GM12878 (cell line): Measurements from ENCODE around the gene TNF. TPM values are rescaled to one million over a fixed set of nuclear protein-coding genes. Genes with fewer than 3 reads are reported as not detected.

Experiments used
- BHLHE40 ChIP-seq, 2 experiments: fragments of 450-650 bp in 1 of 2; IDR thresholded peaks; 2 replicates each; pipeline ENCODE4 v1.6.1; 2011 to 2017; ENCODE audit warnings: low read depth in 2 of 2, borderline replicate concordance in 1 of 2, improper control_type of control experiment in 1 of 2, low read length in 1 of 2, mild to moderate bottlenecking in 1 of 2
- DPF2 ChIP-seq: fragments of 450-650 bp; IDR thresholded peaks from 2 replicates; pipeline ENCODE4 v1.6.1; 2017; ENCODE audit warnings: mild to moderate bottlenecking
- E4F1 ChIP-seq: fragments of 450-650 bp; IDR thresholded peaks from 2 replicates; pipeline ENCODE4 v1.6.1; 2018; ENCODE audit warnings: borderline replicate concordance, mild to moderate bottlenecking; ENCODE audit not compliant: partially characterized antibody
- EED ChIP-seq: sonication (generic); IDR thresholded peaks from 2 replicates; pipeline ENCODE4 v1.6.1; 2016; ENCODE audit warnings: antibody characterized with exemption, low read depth
- FOXK2 ChIP-seq: fragments of 450-650 bp; IDR thresholded peaks from 2 replicates; pipeline ENCODE4 v1.6.1; 2017; ENCODE audit warnings: mild to moderate bottlenecking, moderate library complexity
- HCFC1 ChIP-seq: fragments of 150-350 bp; IDR thresholded peaks from 2 replicates; pipeline ENCODE4 v1.6.1; 2014; ENCODE audit warnings: low read length
- HDGF ChIP-seq: fragments of 450-650 bp; IDR thresholded peaks from 2 replicates; pipeline ENCODE4 v1.6.1; 2016; ENCODE audit warnings: antibody characterized with exemption
- IKZF2 ChIP-seq, 2 experiments: fragments of 450-650 bp; IDR thresholded peaks; 2 replicates each; pipeline ENCODE4 v1.6.1; 2017; ENCODE audit warnings: mild to moderate bottlenecking in 2 of 2, moderate library complexity in 2 of 2
- JUNB ChIP-seq: IDR thresholded peaks from 2 replicates; pipeline ENCODE4 v1.6.1; 2016; ENCODE audit warnings: antibody characterized with exemption, mild to moderate bottlenecking
- NR2C1 ChIP-seq: fragments of 450-650 bp; IDR thresholded peaks from 2 replicates; pipeline ENCODE4 v1.6.1; 2017; ENCODE audit warnings: antibody characterized with exemption, mild to moderate bottlenecking, moderate library complexity
- NR2F1 ChIP-seq: fragments of 450-650 bp; conservative IDR thresholded peaks from 2 replicates; pipeline ENCODE4 v1.6.1; 2017; ENCODE audit warnings: mild to moderate bottlenecking
- POLR2A ChIP-seq: IDR thresholded peaks from 2 replicates; pipeline ENCODE4 v1.6.1; 2011; ENCODE audit warnings: low read depth, mild to moderate bottlenecking, low read length
- TBL1XR1 ChIP-seq: IDR thresholded peaks from 2 replicates; pipeline ENCODE4 v1.6.1; 2012; ENCODE audit warnings: low read depth, low read length, improper control_type of control experiment
- ZNF217 ChIP-seq: fragments of 450-650 bp; IDR thresholded peaks from 2 replicates; pipeline ENCODE4 v1.6.1; 2017; ENCODE audit warnings: antibody characterized with exemption, mild to moderate bottlenecking
- polyA plus RNA-seq, 11 experiments: library from polyadenylated mRNA; depleted of rRNA in 4 of 11; unstranded in 6 of 11; stranded (reverse) in 5 of 11; fragments of >200 nt; fragmentation: Nextera tagmentation in 4 of 11; fragmentation: Illumina TruSeq in 1 of 11; extraction: Ambion mirVana in 4 of 11; extraction: Trizol in 1 of 11; gene quantifications; 1 replicate in 1 of 11; 2 replicates in 10 of 11; pipeline versions ENCODE4 v1.2.1 to v1.2.3, GENCODE V29; 2011 to 2016; ENCODE audit warnings: inconsistent platforms in 2 of 11, missing spikeins in 2 of 11, low read depth in 1 of 11
- total RNA-seq, 4 experiments: library from RNA; depleted of rRNA in 3 of 4; stranded (reverse); fragments of >200 nt in 3 of 4; fragmentation: Illumina TruSeq in 1 of 4; extraction: Trizol in 1 of 4; gene quantifications; 2 replicates each; pipeline versions ENCODE4 v1.2.1 to v1.2.3, GENCODE V29; 2013 to 2021
- TF ChIP-seq, protein P1 (sequence below): IDR thresholded peaks from 2 replicates; pipeline ENCODE4 v1.6.1; 2011; ENCODE audit warnings: mild to moderate bottlenecking, low read depth, low read length, moderate library complexity; ENCODE audit not compliant: insufficient replicate concordance
- TF ChIP-seq, protein P2 (sequence below): IDR thresholded peaks from 2 replicates; pipeline ENCODE4 v1.6.1; 2012; ENCODE audit warnings: improper control_type of control experiment, low read depth, low read length; ENCODE audit not compliant: insufficient replicate concordance
- TF ChIP-seq, protein P3 (sequence below): fragments of 450-650 bp; IDR thresholded peaks from 2 replicates; pipeline ENCODE4 v1.6.1; 2017; ENCODE audit warnings: antibody characterized with exemption, mild to moderate bottlenecking, moderate library complexity
- TF ChIP-seq, protein P4 (sequence below): IDR thresholded peaks from 2 replicates; pipeline ENCODE4 v1.6.1; 2012; ENCODE audit warnings: low read length, inconsistent platforms

The TNF gene
- total and polyA plus RNA-seq, 10 of the 15 experiments (the other 5 are each of a cell fraction or from before 2014, with no cell fraction given), result 18.0 to 94.8 (median 61.9) TPM

DNA sequence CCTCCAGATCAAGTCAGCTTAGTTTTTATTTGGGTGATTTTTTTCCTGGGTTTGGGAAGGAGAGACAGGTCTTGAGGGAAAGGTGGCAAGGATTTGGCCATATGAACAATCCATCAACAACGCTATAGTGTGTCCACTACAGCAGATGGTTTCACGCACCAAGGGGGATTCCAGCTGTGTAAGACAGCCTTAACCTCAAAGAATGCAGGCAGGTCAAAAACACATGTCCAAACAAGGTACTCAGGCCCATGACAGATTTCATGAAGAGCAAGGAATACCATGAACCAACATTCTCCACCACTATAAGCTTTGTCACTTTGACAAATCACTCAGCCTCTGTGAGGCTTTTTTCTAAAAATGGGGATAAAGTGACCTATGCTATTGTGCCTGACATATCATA is 41.6 kb downstream of the TNF start (continued):
- 0 out of 4 replicates have a peak, but pooled peaks of 1 of the 2 experiments have one; percentile 17 for TF ChIP-seq IKZF2 (IDR thresholded peaks at IDR 0.05)
- TF ChIP-seq, protein P1, sequence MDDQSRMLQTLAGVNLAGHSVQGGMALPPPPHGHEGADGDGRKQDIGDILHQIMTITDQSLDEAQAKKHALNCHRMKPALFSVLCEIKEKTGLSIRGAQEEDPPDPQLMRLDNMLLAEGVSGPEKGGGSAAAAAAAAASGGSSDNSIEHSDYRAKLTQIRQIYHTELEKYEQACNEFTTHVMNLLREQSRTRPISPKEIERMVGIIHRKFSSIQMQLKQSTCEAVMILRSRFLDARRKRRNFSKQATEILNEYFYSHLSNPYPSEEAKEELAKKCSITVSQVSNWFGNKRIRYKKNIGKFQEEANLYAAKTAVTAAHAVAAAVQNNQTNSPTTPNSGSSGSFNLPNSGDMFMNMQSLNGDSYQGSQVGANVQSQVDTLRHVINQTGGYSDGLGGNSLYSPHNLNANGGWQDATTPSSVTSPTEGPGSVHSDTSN, result peak; percentile 14
- no peak for TF ChIP-seq TBL1XR1
- no peak for TF ChIP-seq NR2C1
- TF ChIP-seq JUNB, result no peak
- 0 out of 2 replicates have a peak, but pooled peaks have one; percentile 25 for TF ChIP-seq EED
- TF ChIP-seq E4F1, result no peak
- TF ChIP-seq HDGF, result no peak
- TF ChIP-seq, protein P2, sequence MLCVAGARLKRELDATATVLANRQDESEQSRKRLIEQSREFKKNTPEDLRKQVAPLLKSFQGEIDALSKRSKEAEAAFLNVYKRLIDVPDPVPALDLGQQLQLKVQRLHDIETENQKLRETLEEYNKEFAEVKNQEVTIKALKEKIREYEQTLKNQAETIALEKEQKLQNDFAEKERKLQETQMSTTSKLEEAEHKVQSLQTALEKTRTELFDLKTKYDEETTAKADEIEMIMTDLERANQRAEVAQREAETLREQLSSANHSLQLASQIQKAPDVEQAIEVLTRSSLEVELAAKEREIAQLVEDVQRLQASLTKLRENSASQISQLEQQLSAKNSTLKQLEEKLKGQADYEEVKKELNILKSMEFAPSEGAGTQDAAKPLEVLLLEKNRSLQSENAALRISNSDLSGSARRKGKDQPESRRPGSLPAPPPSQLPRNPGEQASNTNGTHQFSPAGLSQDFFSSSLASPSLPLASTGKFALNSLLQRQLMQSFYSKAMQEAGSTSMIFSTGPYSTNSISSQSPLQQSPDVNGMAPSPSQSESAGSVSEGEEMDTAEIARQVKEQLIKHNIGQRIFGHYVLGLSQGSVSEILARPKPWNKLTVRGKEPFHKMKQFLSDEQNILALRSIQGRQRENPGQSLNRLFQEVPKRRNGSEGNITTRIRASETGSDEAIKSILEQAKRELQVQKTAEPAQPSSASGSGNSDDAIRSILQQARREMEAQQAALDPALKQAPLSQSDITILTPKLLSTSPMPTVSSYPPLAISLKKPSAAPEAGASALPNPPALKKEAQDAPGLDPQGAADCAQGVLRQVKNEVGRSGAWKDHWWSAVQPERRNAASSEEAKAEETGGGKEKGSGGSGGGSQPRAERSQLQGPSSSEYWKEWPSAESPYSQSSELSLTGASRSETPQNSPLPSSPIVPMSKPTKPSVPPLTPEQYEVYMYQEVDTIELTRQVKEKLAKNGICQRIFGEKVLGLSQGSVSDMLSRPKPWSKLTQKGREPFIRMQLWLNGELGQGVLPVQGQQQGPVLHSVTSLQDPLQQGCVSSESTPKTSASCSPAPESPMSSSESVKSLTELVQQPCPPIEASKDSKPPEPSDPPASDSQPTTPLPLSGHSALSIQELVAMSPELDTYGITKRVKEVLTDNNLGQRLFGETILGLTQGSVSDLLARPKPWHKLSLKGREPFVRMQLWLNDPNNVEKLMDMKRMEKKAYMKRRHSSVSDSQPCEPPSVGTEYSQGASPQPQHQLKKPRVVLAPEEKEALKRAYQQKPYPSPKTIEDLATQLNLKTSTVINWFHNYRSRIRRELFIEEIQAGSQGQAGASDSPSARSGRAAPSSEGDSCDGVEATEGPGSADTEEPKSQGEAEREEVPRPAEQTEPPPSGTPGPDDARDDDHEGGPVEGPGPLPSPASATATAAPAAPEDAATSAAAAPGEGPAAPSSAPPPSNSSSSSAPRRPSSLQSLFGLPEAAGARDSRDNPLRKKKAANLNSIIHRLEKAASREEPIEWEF, result no peak
- TF ChIP-seq POLR2A, result no peak
- TF ChIP-seq, protein P3, sequence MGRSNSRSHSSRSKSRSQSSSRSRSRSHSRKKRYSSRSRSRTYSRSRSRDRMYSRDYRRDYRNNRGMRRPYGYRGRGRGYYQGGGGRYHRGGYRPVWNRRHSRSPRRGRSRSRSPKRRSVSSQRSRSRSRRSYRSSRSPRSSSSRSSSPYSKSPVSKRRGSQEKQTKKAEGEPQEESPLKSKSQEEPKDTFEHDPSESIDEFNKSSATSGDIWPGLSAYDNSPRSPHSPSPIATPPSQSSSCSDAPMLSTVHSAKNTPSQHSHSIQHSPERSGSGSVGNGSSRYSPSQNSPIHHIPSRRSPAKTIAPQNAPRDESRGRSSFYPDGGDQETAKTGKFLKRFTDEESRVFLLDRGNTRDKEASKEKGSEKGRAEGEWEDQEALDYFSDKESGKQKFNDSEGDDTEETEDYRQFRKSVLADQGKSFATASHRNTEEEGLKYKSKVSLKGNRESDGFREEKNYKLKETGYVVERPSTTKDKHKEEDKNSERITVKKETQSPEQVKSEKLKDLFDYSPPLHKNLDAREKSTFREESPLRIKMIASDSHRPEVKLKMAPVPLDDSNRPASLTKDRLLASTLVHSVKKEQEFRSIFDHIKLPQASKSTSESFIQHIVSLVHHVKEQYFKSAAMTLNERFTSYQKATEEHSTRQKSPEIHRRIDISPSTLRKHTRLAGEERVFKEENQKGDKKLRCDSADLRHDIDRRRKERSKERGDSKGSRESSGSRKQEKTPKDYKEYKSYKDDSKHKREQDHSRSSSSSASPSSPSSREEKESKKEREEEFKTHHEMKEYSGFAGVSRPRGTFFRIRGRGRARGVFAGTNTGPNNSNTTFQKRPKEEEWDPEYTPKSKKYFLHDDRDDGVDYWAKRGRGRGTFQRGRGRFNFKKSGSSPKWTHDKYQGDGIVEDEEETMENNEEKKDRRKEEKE, result no peak
- TF ChIP-seq BHLHE40 (IDR thresholded peaks at IDR 0.05; ENCODE audit: borderline replicate concordance in 1 of 2, low read depth in 2 of 2, low read length in 1 of 2), result no peak
- TF ChIP-seq HCFC1, result no peak
- TF ChIP-seq DPF2, result no peak
- TF ChIP-seq FOXK2, result no peak
- TF ChIP-seq, protein P4, sequence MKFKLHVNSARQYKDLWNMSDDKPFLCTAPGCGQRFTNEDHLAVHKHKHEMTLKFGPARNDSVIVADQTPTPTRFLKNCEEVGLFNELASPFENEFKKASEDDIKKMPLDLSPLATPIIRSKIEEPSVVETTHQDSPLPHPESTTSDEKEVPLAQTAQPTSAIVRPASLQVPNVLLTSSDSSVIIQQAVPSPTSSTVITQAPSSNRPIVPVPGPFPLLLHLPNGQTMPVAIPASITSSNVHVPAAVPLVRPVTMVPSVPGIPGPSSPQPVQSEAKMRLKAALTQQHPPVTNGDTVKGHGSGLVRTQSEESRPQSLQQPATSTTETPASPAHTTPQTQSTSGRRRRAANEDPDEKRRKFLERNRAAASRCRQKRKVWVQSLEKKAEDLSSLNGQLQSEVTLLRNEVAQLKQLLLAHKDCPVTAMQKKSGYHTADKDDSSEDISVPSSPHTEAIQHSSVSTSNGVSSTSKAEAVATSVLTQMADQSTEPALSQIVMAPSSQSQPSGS, result no peak
- no peak for TF ChIP-seq NR2F1
- no peak for TF ChIP-seq ZNF217
